Endodermal cell (in vitro differentiated cells): Measurements from ENCODE around the gene MYL10. TPM values are rescaled to one million over a fixed set of nuclear protein-coding genes. Genes with fewer than 3 reads are reported as not detected.

Source experiments
- DNase-seq: peaks from one replicate; pipeline ENCODE4 v3.0.0-alpha.2; 2017
- H3K27ac ChIP-seq: 2 replicates; pipeline ENCODE4 v1.5.1; 2013; ENCODE audit warnings: mild to moderate bottlenecking, low read depth, low read length, moderate library complexity
- H3K27me3 ChIP-seq: 2 replicates; pipeline ENCODE4 v1.6.1; 2013; ENCODE audit warnings: mild to moderate bottlenecking, low read length, moderate library complexity; ENCODE audit not compliant: insufficient read depth, control insufficient read depth, poor library complexity, severe bottlenecking
- H3K36me3 ChIP-seq: 2 replicates; pipeline ENCODE4 v1.7.0; 2013; ENCODE audit warnings: mild to moderate bottlenecking, low read length, moderate library complexity; ENCODE audit not compliant: control insufficient read depth, insufficient read depth
- H3K4me1 ChIP-seq: one replicate; pipeline ENCODE4 v1.7.0; 2013; ENCODE audit warnings: low read length; ENCODE audit not compliant: control insufficient read depth, insufficient read depth
- H3K4me3 ChIP-seq: 2 replicates; pipeline ENCODE4 v1.5.1; 2013; ENCODE audit warnings: mild to moderate bottlenecking, low read length, moderate library complexity
- H3K9ac ChIP-seq: 2 replicates; pipeline ENCODE4 v1.6.1; 2013; ENCODE audit warnings: mild to moderate bottlenecking, low read length, moderate library complexity; ENCODE audit not compliant: poor library complexity, severe bottlenecking; ENCODE audit errors: extremely low read depth
- H3K9me3 ChIP-seq: 2 replicates; pipeline ENCODE4 v1.6.1; 2013; ENCODE audit warnings: mild to moderate bottlenecking, low read length, moderate library complexity; ENCODE audit not compliant: control insufficient read depth
- H3K27ac Mint-ChIP-seq: 2 replicates; pipeline ENCODE4 v1.8.0; 2020; ENCODE audit warnings: mixed read lengths
- H3K27me3 Mint-ChIP-seq: 2 replicates; pipeline ENCODE4 v1.8.0; 2021; ENCODE audit warnings: mild to moderate bottlenecking, mixed read lengths; ENCODE audit not compliant: insufficient read depth
- H3K36me3 Mint-ChIP-seq: 2 replicates; pipeline ENCODE4 v1.8.0; 2020; ENCODE audit warnings: low read depth, mixed read lengths
- H3K4me1 Mint-ChIP-seq: 2 replicates; pipeline ENCODE4 v1.8.0; 2020; ENCODE audit warnings: mixed read lengths
- H3K4me3 Mint-ChIP-seq: 2 replicates; pipeline ENCODE4 v1.8.0; 2020; ENCODE audit warnings: mild to moderate bottlenecking, moderate library complexity, mixed read lengths
- H3K9me3 Mint-ChIP-seq: 2 replicates; pipeline ENCODE4 v1.8.0; 2020; ENCODE audit warnings: mild to moderate bottlenecking, mixed read lengths
- CTCF ChIP-seq: fragments of 200-600 bp; sonication (generic); conservative IDR thresholded peaks from 2 replicates; pipeline ENCODE4 v1.5.0; 2021; ENCODE audit warnings: antibody characterized with exemption, mild to moderate bottlenecking
- WGBS, 2 experiments: methylation state at CpG; one replicate each; pipeline versions ENCODE4 v1.1.5 to v1.1.7; 2013; ENCODE audit warnings: missing lambda C conversion rate in 2 of 2, mixed read lengths in 1 of 2; ENCODE audit not compliant: insufficient coverage in 1 of 2, insufficient read length in 1 of 2; 5-methylcytosine and 5-hydroxymethylcytosine counted together
- total RNA-seq, 2 donors: library from RNA; stranded (reverse); fragmentation: NEBNext Ultra II Directional in 1 of 2; extraction: Animal tissue kit (Norgen Biotek cat#: 25700) in 1 of 2; gene quantifications; 2 replicates in 1 of 2; 3 replicates in 1 of 2; pipeline ENCODE4 v1.2.1, GENCODE V29; 2021

MYL10 gene
- total RNA-seq, 2 donors from 2014 or later = not detected

GRCh38 chr7:101674439-101674838 is 45.3 kb upstream of the MYL10 start:
- Mint-ChIP-seq H3K4me3 (no peak overlapping the region), H3K36me3 (no peaks in the 10 kb centered on the region), H3K4me1 (no peaks in the 10 kb centered on the region), H3K27me3 (peaks cover 2% of the 10 kb centered on the region), H3K9me3 (peaks cover 6% of the 10 kb centered on the region), H3K27ac (no peak overlapping the region)
- H3K27me3 ChIP-seq = no peaks in the 10 kb centered on the region
- H3K4me3 ChIP-seq = no peak overlapping the region
- H3K9ac ChIP-seq = no peak overlapping the region
- no peak for TF ChIP-seq CTCF
- DNase-seq = no peak
- no peaks in the 10 kb centered on the region for H3K36me3 ChIP-seq
- peaks cover under 1% of the 10 kb centered on the region for H3K9me3 ChIP-seq
- 86% methylated on average over 3 of the region's 3 CpGs; no CpG with 5 or more reads in 1 of the 2 experiments for WGBS, 2 experiments
- H3K27ac ChIP-seq = no peak overlapping the region
- H3K4me1 ChIP-seq = no peaks in the 10 kb centered on the region

GRCh38 chr7:101673951-101674350 is 44.9 kb upstream of the MYL10 start:
- Histone ChIP-seq H3K27me3 (no peaks in the 10 kb centered on the region), H3K9ac (no peak overlapping the region), H3K9me3 (peaks cover 5% of the 10 kb centered on the region), H3K27ac (no peak overlapping the region), H3K4me1 (no peaks in the 10 kb centered on the region), H3K36me3 (no peaks in the 10 kb centered on the region), H3K4me3 (no peak overlapping the region)
- H3K27me3 Mint-ChIP-seq = no peaks in the 10 kb centered on the region
- no peak for DNase-seq
- TF ChIP-seq CTCF = no peak
- 91 to 96% methylated on average over 4 to 5 of the region's 5 CpGs for WGBS, 2 experiments
- peaks cover 7% of the 10 kb centered on the region for H3K9me3 Mint-ChIP-seq
- no peak overlapping the region for H3K4me3 Mint-ChIP-seq
- H3K27ac Mint-ChIP-seq = no peak overlapping the region
- no peaks in the 10 kb centered on the region for H3K36me3 Mint-ChIP-seq
- no peaks in the 10 kb centered on the region for H3K4me1 Mint-ChIP-seq

- no peak for TF ChIP-seq CTCF
- Mint-ChIP-seq H3K36me3 (no peaks in the 10 kb centered on the region), H3K4me1 (no peaks in the 10 kb centered on the region), H3K9me3 (peaks cover 14% of the 10 kb centered on the region), H3K27me3 (peaks cover 4% of the 10 kb centered on the region), H3K27ac (no peak overlapping the region), H3K4me3 (no peak overlapping the region)
- Histone ChIP-seq H3K36me3 (no peaks in the 10 kb centered on the region), H3K9me3 (peaks cover 5% of the 10 kb centered on the region), H3K9ac (no peak overlapping the region), H3K4me3 (no peak overlapping the region), H3K27me3 (no peaks in the 10 kb centered on the region), H3K27ac (no peak overlapping the region), H3K4me1 (no peaks in the 10 kb centered on the region)
- no peak for DNase-seq
Observed at GRCh38 chr7:101673315-101673714, 44.2 kb upstream of the MYL10 start.
